Esophagus squamous epithelium (tissue), 4 donors: ENCODE results near the gene ANKRD6.

Experiments used
- POLR2A ChIP-seq, 4 donors: fragments of 450-650 bp; IDR thresholded peaks; one replicate each; pipeline ENCODE4 v1.6.1; 2017; ENCODE audit warnings: antibody characterized with exemption in 4 of 4, mild to moderate bottlenecking in 4 of 4, moderate library complexity in 3 of 4
- TF ChIP-seq, protein P1 (sequence below), 6 experiments: fragments of 450-650 bp in 4 of 6; fragments of 200-600 bp in 2 of 6; sonication (generic) in 2 of 6; IDR thresholded peaks; one replicate each; pipeline ENCODE4 v1.5.1; 2016 to 2019; ENCODE audit warnings: antibody characterized with exemption in 6 of 6, mild to moderate bottlenecking in 4 of 6, moderate library complexity in 4 of 6

DNA sequence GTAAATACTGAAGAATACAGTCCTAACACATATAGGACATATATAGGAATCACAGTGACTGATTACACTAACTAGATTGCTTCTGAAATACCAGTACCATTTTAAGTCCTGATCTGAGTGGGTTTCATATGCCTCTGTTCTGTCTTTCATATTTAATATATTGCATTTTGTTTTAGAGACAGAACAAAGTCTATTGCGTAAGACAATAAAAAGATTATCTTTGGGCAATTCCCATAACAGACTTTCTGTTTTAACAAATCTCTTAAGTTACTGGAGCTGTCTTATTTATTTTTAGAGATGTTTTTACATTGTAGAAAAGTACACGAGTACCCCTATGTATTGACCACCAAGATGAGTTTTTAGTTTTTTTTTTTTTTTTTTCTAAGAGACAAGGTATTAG is 29.6 kb downstream of the ANKRD6 start:
- TF ChIP-seq, protein P1, sequence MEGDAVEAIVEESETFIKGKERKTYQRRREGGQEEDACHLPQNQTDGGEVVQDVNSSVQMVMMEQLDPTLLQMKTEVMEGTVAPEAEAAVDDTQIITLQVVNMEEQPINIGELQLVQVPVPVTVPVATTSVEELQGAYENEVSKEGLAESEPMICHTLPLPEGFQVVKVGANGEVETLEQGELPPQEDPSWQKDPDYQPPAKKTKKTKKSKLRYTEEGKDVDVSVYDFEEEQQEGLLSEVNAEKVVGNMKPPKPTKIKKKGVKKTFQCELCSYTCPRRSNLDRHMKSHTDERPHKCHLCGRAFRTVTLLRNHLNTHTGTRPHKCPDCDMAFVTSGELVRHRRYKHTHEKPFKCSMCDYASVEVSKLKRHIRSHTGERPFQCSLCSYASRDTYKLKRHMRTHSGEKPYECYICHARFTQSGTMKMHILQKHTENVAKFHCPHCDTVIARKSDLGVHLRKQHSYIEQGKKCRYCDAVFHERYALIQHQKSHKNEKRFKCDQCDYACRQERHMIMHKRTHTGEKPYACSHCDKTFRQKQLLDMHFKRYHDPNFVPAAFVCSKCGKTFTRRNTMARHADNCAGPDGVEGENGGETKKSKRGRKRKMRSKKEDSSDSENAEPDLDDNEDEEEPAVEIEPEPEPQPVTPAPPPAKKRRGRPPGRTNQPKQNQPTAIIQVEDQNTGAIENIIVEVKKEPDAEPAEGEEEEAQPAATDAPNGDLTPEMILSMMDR (IDR thresholded peaks at IDR 0.05) = no peak
- no peak for TF ChIP-seq POLR2A (IDR thresholded peaks at IDR 0.05)
